GM21825 (cell line): ENCODE measurements around the gene GPC1.

Experiments used
- ATAC-seq: cut with Tn5 transposase; IDR thresholded peaks from one replicate; pipeline ENCODE4 v1.9.1; 2021; ENCODE audit warnings: mild to moderate bottlenecking, moderate library complexity; ENCODE audit not compliant: unreplicated experiment

GPC1 gene

DNA sequence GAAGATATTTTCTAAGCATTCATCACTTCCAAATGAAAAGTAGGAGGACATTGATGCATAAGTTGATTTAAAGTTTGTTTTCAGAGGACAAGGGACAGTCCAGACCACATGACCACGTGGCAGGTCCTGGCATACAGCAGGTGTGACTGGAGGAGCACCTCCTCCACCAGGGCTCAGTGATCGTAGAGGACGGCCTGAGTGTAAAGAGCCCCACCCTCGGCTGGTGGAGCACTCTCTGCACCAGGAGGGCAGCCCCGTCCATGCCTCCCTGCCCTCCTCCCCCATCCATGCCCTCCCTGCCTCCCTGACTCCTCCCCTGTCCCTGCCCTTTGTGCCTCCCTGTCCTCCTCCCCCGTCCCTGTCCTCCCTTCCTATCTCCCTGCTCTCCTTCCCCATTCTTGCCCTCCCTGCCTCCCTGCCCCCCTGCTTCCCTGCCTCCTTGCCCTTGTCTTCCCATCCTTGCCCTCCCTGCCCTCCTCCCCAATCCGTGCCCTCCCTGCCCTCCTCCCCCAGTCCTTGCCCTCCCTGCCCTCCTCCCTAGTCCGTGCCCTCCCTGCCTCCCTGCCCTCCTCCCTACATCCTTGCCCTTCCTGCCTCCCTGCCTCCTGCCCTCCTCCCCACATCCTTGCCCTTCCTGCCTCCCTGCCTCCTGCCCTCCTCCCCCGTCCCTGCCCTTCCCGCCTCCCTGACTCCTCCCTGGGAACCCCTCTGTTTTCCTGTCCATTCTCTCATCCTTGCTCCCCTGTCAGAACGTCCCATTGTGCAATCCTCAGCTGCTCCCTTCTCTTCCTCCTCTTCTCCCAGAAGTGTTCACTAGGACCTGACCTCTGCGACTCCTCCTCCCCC is 74.4 kb downstream of the GPC1 start:
- ATAC-seq = no peak

DNA sequence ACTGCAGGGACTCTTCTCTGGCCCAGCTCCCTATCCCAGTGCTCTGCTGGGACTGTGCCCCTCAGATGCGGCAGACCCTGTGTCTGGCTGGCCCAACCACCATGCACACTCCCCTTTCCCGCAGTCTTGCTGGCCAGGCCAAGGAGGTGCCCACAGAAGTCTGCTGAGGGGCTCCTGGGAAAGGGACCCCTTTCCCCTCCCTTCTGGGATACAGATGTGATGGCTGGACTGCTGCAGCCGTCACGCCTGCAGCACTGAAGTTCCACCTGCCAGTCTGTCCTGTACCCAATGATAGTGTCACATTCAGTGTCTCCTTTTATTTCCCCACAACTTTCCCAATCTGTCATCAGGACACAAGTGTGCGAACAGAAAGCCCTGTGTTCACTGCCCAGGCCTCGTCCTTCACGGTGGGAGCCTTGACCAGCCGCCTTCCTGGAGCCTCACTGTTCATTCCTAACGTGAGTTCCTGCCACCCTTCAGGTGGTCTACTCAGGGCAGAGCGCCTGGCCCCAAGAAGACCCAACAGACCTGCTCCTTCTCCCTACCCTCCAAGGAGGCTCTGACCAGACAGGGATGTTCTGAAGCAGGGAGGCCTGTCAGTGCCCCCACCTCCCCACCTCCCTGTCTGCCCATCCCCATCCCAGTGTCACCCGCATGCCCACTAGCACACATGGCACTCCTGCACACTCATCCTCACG is 75.2 kb downstream of the GPC1 start:
- no peak for ATAC-seq

GRCh38 chr2:240511351-240512108 is 76.1 kb downstream of the GPC1 start:
- no peak for ATAC-seq

DNA sequence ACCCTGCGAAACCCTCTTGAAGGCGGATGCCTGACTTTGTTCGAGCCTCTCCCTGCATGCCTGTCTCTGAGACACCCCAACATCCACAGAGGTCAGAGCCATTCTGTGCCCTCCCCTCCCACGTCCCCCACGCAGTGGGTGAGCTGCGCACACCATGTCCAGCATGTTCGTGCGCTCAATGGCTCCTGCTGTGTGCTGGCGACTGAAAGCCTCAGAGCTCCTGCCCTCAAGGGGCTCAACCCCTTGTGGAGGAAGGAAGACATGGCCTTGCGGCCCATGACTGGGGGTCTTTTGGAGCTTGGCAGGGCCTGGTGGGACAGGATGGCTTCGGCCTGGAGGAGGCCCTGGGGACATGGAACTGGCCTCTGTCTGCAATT is 76.6 kb downstream of the GPC1 start:
- ATAC-seq = no peak

DNA sequence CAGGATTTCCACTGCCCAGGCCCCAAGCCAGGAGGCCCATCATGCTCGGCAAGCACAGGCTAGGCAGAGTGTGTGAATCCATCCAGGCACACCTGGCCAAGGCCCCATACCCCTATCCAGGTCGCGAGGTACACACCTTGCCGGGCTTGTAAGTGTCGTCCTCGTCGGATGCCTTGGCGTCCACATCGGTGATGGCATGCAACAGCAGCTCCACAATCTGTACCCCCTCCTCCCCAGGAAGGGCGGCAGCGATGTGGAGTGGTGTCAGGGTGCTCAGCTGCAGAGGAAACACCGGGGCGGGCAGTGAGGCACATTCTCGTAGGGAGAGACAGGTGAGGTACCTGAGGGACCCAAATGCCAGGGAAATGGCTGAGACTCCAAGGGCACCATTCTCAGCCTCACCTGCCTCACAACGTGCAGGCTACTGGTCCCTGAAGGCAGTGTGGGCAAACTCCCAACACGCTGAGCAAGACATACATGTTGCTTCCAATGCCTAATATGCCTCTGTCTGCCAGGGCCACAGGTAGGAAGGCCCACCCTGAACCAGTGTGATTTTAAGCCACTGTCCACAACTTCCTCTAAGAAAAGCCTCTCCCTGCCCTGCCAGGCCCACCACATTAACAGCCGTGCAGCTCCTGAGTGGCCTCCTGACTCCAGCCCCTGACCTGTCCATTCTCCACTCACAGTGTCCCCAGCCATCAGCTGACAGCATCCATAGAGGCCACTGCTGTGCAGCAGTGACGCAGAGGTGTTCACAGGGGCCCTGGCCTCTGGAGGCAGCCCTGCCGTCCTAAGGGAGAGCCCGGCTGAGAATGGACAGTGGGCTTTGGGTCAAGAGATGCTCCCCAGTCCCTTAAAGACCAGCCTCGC is 77.4 kb downstream of the GPC1 start:
- ATAC-seq = no peak

GRCh38 chr2:240513549-240514287 is 78.3 kb downstream of the GPC1 start:
- peak; percentile 85 for ATAC-seq

GRCh38 chr2:240514631-240515030 is 79.2 kb downstream of the GPC1 start:
- no peak for ATAC-seq

GRCh38 chr2:240517342-240517741 is 81.9 kb downstream of the GPC1 start:
- no peak for ATAC-seq
